Subcutaneous abdominal adipose tissue (tissue), 5 donors: ENCODE results near the gene PIAS1.
"Not testable (repeated sequence)": the region's sequence is repeated elsewhere in the genome, so short reads cannot be mapped to it uniquely, and the experiment has no call there.

Experiments used
- H3K27ac ChIP-seq: one replicate; pipeline ENCODE4 v1.7.0; 2013; ENCODE audit warnings: low read depth, mild to moderate bottlenecking, inconsistent platforms, low read length, moderate library complexity
- H3K27me3 ChIP-seq, 5 donors: one replicate each; pipeline ENCODE4 v1.7.0; 2013; ENCODE audit warnings: low read length in 5 of 5, inconsistent platforms in 1 of 5; ENCODE audit not compliant: control insufficient read depth in 5 of 5, insufficient read depth in 4 of 5
- H3K36me3 ChIP-seq, 5 donors: one replicate each; pipeline ENCODE4 v1.7.0; 2013; ENCODE audit warnings: low read length in 5 of 5; ENCODE audit not compliant: control insufficient read depth in 5 of 5, insufficient read depth in 5 of 5
- H3K4me1 ChIP-seq, 5 donors: one replicate each; pipeline ENCODE4 v1.7.0; 2013; ENCODE audit warnings: low read length in 5 of 5, mild to moderate bottlenecking in 3 of 5, moderate library complexity in 1 of 5; ENCODE audit not compliant: control insufficient read depth in 5 of 5, insufficient read depth in 5 of 5
- H3K4me3 ChIP-seq, 5 donors: one replicate each; pipeline ENCODE4 v1.7.0; 2013; ENCODE audit warnings: low read length in 5 of 5, low read depth in 1 of 5
- H3K9ac ChIP-seq, 5 donors: one replicate each; pipeline ENCODE4 v1.7.0; 2013; ENCODE audit warnings: low read length in 5 of 5, mild to moderate bottlenecking in 4 of 5, moderate library complexity in 3 of 5
- H3K9me3 ChIP-seq, 5 donors: one replicate each; pipeline ENCODE4 v1.7.0; 2013; ENCODE audit warnings: low read length in 5 of 5; ENCODE audit not compliant: control insufficient read depth in 5 of 5
- donor health status: healthy.
- donor health status: healthy.
- donor health status: healthy.
- donor health status: healthy.
- donor health status: healthy.

Gene PIAS1

DNA sequence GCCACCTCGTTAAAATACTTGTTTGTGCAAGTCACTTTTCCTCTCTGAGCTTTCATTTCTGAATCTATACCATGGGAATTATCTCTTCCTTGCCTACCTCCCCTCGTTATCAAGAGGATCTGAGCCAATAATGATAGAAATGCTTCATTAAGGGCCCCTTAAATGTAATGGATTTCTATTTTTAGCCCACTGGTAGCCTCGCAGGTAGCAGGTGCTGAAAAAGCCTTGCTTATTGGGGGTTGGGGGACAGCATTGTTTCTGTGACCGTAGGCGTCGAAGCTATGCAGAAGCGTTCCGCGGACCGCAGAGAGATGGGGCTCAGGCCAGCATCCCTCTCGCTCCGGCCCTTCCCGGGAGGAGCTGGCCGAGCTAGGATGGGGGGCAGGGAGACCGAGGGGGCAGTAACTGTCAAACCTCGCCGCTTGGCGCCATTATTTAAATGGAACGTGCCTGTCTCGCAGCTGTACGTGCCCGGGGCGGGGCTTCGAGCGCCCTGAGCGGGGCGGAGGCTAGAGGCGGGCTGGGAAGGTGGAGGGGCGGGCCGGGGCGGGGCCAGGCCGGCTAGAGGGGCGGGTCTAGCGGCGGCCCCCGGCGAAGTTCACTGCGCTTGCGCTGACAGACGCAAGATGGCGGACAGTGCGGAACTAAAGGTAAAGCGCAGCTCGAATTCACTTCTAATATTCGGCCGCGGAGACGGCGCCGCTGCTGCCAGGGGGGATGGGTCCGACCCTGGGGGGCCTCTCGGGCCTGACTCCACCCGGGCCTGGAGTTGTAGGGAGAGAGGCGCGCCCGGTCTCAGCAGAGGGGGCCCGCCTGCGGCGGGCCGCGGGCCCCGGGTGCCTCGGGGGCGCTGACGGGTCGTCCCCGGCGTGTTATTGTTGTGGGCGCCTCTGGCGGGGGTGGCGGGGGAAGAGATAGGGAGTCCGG is at the start of gene PIAS1:
TSS of gene PIAS1 (plus strand) at position 615 of the 927 bp plus-strand sequence. CDS start at position 627, 12 bp downstream.
- H3K27me3 ChIP-seq = no peaks in the 10 kb centered on the region
- H3K4me3 ChIP-seq = peak within 1 kb of the TSS; percentile 80 to 96 (median 90)
- peaks cover 0 to 36% (median 29%) of the 10 kb centered on the region in 5 donors for H3K4me1 ChIP-seq
- peak within 1 kb of the TSS; percentile 84 for H3K27ac ChIP-seq
- no peaks in the 10 kb centered on the region for H3K9me3 ChIP-seq
- H3K36me3 ChIP-seq = no peaks in the 10 kb centered on the region
- H3K9ac ChIP-seq = peak within 1 kb of the TSS; percentile 77 to 98 (median 92)

DNA sequence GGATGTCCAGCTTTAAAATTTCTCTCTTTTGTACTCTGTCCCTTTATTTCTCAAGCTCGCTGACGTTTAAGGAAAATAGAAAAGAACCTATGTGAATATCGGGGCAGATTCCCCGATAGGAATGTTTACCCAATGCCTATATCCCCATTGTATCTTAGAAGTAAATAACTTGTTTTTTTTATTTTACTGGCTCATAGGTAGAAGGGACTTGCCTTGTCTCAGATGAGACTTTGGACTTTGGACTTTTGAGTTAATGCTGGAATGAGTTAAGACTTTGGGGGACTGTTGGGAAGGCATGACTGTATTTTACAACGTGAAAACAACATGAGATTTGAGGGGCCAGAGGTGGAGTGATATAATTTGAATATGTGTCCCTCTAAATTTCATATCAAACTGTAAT is 46.5 kb upstream of the PIAS1 start:
- H3K27me3 ChIP-seq, H3K9ac ChIP-seq, H3K9me3 ChIP-seq, H3K4me3 ChIP-seq, H3K4me1 ChIP-seq, H3K27ac ChIP-seq, H3K36me3 ChIP-seq: not testable (repeated sequence)

DNA sequence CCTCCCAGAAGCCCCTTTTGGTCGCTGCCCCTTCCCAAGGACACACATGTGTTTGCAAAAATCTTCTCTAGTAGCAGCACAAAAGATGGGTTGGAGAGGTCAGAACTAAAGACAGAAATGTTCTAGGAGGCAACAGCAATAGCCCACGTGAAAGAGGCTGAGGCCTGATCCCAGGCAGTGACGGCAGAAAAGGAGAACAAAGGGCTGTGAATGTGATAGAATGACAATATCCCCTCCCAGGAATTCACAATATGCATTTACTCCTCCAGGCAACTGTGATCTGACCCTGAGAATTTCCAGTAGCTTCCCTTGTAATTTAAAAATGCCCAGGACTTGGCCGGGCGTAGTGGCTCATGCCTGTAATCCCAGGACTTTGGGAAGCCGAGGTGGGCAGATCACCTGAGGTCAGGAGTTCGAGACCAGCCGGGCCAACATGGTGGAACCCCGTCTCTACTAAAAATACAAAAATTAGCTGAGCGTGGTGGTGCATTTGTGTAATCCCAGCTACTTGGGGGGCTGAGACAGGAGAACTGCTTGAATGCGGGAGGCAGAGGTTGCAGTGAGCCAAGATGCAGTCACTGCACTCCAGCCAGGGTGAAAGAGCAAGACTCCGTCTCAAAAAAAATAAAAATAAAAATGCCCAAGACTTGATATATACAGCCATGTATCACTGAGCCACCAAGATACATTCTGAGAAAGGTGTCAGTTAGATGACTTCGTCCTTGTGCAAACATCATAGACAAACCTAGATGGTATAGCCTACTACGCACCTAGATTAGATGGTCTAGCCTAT is 43.6 kb upstream of the PIAS1 start:
- Histone ChIP-seq H3K4me3 (no peak overlapping the region), H3K9ac (no peak overlapping the region), H3K36me3 (no peaks in the 10 kb centered on the region), H3K27ac (no peak overlapping the region), H3K27me3 (no peaks in the 10 kb centered on the region), H3K4me1 (peaks cover 0 to 6% (median 0%) of the 10 kb centered on the region in 5 donors), H3K9me3 (no peaks in the 10 kb centered on the region)

GRCh38 chr15:68012911-68013310 is 41.2 kb upstream of the PIAS1 start:
- Histone ChIP-seq H3K9me3 (no peaks in the 10 kb centered on the region), H3K4me3 (no peak overlapping the region), H3K9ac (no peak overlapping the region), H3K27ac (no peak overlapping the region), H3K36me3 (no peaks in the 10 kb centered on the region), H3K4me1 (no peaks in the 10 kb centered on the region), H3K27me3 (no peaks in the 10 kb centered on the region)

DNA sequence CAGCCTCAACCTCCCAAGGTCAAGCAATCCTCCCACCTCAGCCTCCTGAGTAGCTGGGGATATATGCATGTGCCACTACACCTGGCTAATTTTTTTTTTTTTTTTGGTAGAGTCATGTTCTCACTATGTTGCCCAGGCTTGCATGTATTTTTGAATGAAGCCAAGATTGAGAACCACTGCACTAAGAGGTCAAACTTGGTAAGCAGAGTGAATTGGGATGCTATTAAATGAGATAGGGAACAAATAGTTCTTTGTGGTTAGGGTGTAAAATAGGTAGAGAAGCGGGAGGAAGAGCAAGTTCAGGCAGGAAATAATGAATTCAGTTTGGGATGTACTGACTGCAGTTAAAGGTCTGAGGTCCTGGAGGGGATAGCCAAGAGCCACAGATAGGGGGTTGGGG is 39.9 kb upstream of the PIAS1 start:
- Histone ChIP-seq H3K4me1 (no peaks in the 10 kb centered on the region), H3K36me3 (no peaks in the 10 kb centered on the region), H3K27me3 (no peaks in the 10 kb centered on the region), H3K4me3 (no peak overlapping the region), H3K9ac (no peak overlapping the region), H3K9me3 (no peaks in the 10 kb centered on the region), H3K27ac (no peak overlapping the region)

GRCh38 chr15:68015244-68015643 is 38.9 kb upstream of the PIAS1 start:
- no peak overlapping the region for H3K4me3 ChIP-seq
- no peaks in the 10 kb centered on the region for H3K36me3 ChIP-seq
- no peak overlapping the region for H3K9ac ChIP-seq
- no peaks in the 10 kb centered on the region for H3K27me3 ChIP-seq
- no peaks in the 10 kb centered on the region for H3K9me3 ChIP-seq
- H3K4me1 ChIP-seq = no peaks in the 10 kb centered on the region
- H3K27ac ChIP-seq = no peak overlapping the region

- H3K27ac ChIP-seq = no peak overlapping the region
- no peaks in the 10 kb centered on the region for H3K9me3 ChIP-seq
- peaks cover 0 to 3% (median 0%) of the 10 kb centered on the region in 5 donors for H3K4me1 ChIP-seq
- no peaks in the 10 kb centered on the region for H3K36me3 ChIP-seq
- H3K9ac ChIP-seq = no peak overlapping the region
- H3K27me3 ChIP-seq = no peaks in the 10 kb centered on the region
- H3K4me3 ChIP-seq = no peak overlapping the region
Observed at GRCh38 chr15:68017201-68017600, 36.9 kb upstream of the PIAS1 start.

GRCh38 chr15:68018797-68019444 is 35.2 kb upstream of the PIAS1 start:
- H3K9ac ChIP-seq = no peak overlapping the region
- no peaks in the 10 kb centered on the region for H3K36me3 ChIP-seq
- no peaks in the 10 kb centered on the region for H3K27me3 ChIP-seq
- no peak overlapping the region for H3K27ac ChIP-seq
- H3K9me3 ChIP-seq = no peaks in the 10 kb centered on the region
- H3K4me3 ChIP-seq = no peak overlapping the region
- peaks cover 0 to 7% (median 0%) of the 10 kb centered on the region in 5 donors for H3K4me1 ChIP-seq

DNA sequence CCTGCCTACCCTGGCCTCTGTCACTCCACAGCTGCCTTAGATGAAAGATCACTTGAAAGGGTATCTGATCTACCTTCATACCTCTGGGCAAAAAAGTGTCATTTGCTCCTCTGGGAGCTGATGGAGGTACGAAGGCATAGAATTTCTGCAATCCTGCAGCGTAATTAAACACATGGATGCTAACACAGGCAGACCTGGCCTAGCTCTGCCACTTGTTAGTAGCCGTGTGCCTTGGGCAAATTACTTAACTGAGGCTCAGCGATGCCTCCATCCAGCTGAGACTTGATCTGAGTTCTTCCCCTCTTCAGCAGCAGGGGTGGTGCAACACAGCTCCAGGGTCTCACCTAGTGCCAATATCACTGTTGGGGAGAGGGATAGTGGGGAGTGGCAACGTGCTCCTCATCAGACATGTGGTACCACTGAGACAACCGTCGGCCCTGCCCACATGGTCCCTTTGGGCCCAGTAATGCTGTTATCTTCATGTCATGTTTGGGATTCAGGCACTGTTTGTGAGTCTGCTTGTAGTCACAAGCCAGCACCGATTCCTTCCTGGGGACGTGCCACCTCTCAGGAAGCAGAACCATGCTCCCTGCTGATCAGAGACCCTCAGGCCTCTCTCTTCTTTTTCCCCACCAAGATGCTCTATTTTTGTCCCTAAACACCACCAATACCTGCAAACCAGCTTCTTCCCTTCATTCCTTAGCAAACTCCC is 34.1 kb upstream of the PIAS1 start:
- Histone ChIP-seq H3K9me3 (no peaks in the 10 kb centered on the region), H3K36me3 (no peaks in the 10 kb centered on the region), H3K4me3 (no peak overlapping the region), H3K27me3 (no peaks in the 10 kb centered on the region), H3K9ac (no peak overlapping the region), H3K27ac (no peak overlapping the region), H3K4me1 (peaks cover 0 to 7% (median 0%) of the 10 kb centered on the region in 5 donors)
